HL-60 (cell line): ENCODE results near the gene CAMTA1.

Experiments
- DNase-seq, 2 experiments: peaks; one replicate each; pipeline ENCODE4 v3.0.0-alpha.2; 2010 to 2020; ENCODE audit warnings: low read depth in 1 of 2, low spot score in 1 of 2
- H3K27ac ChIP-seq: fragments of 250-450 bp; sonication (Bioruptor Pico); replicated peaks from 2 replicates; pipeline ENCODE4 v1.5.1; 2020; ENCODE audit warnings: mild to moderate bottlenecking, moderate library complexity
- H3K27me3 ChIP-seq: fragments of 250-450 bp; sonication (Bioruptor Pico); 2 replicates; pipeline ENCODE4 v1.5.1; 2021; ENCODE audit warnings: mild to moderate bottlenecking, moderate library complexity; ENCODE audit not compliant: insufficient read depth, poor library complexity, severe bottlenecking
- H3K4me3 ChIP-seq: replicated peaks from 2 replicates; pipeline ENCODE4 v1.5.1; 2011; ENCODE audit warnings: mild to moderate bottlenecking, control low read depth, low read length; ENCODE audit not compliant: insufficient read depth
- GABPA ChIP-seq: IDR thresholded peaks from 2 replicates; pipeline ENCODE4 v1.6.1; 2012; ENCODE audit warnings: low read depth
- POLR2AphosphoS5 ChIP-seq: IDR thresholded peaks from 2 replicates; pipeline ENCODE4 v1.6.1; 2012; ENCODE audit warnings: low read depth
- SPI1 ChIP-seq: IDR thresholded peaks from 2 replicates; pipeline ENCODE4 v1.6.1; 2012; ENCODE audit warnings: low read depth, mild to moderate bottlenecking, borderline replicate concordance
- TF ChIP-seq, protein P1 (sequence below): IDR thresholded peaks from 2 replicates; pipeline ENCODE4 v1.6.1; 2012; ENCODE audit warnings: low read depth; ENCODE audit not compliant: insufficient replicate concordance
- TF ChIP-seq, protein P2 (sequence below): IDR thresholded peaks from one replicate; pipeline ENCODE4 v1.5.1; 2011; ENCODE audit warnings: low read length, control low read depth, inconsistent platforms; ENCODE audit not compliant: insufficient read depth

The CAMTA1 gene

DNA sequence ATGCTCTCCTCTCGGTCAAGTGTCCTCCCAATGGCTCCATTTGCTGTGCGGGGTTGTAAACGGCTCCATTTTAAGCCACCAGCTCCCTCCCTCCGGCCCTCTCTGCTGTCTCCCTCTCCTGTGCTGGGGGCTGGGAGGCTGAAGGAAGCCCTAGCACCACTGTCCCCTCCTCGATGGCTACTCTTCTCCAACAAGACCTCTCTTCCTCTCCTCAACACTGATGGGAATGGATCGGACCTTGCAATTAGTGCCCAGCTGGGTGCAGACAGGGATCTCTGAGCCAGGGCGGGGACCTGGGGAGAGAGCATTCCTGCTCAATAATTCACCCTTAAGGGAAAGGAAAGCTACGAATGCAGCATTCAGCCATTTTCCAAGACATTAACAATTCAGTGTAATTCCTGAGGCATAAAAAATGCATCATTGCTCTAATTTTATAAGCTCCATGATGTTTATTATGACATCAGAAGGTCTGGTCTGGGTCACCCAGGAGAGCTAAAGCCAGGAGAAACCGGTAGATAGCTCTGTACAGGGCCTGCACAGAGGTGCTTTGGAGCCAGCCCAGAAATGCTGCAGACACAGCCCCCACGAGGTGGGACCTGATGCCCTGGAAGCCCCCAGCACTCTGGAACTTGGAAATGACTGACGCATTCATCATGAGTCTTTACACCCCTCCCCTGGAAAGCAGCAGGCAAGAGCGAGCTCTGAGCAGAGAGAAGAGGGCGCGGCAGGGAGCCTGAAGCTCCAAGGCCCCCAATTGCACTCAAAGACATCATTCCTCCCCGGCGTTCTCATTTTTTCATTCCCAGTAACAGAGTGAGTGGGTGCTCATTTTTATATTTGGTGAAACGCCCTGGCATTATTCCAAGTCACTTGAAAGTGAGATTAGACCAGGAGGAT is 909.6 kb downstream of the CAMTA1 start:
- Histone ChIP-seq H3K27me3 (no peaks in the 10 kb centered on the region), H3K4me3 (no peak overlapping the region), H3K27ac (no peak overlapping the region)
- DNase-seq: no peak
- no peak for TF ChIP-seq POLR2AphosphoS5
- TF ChIP-seq, protein P1, sequence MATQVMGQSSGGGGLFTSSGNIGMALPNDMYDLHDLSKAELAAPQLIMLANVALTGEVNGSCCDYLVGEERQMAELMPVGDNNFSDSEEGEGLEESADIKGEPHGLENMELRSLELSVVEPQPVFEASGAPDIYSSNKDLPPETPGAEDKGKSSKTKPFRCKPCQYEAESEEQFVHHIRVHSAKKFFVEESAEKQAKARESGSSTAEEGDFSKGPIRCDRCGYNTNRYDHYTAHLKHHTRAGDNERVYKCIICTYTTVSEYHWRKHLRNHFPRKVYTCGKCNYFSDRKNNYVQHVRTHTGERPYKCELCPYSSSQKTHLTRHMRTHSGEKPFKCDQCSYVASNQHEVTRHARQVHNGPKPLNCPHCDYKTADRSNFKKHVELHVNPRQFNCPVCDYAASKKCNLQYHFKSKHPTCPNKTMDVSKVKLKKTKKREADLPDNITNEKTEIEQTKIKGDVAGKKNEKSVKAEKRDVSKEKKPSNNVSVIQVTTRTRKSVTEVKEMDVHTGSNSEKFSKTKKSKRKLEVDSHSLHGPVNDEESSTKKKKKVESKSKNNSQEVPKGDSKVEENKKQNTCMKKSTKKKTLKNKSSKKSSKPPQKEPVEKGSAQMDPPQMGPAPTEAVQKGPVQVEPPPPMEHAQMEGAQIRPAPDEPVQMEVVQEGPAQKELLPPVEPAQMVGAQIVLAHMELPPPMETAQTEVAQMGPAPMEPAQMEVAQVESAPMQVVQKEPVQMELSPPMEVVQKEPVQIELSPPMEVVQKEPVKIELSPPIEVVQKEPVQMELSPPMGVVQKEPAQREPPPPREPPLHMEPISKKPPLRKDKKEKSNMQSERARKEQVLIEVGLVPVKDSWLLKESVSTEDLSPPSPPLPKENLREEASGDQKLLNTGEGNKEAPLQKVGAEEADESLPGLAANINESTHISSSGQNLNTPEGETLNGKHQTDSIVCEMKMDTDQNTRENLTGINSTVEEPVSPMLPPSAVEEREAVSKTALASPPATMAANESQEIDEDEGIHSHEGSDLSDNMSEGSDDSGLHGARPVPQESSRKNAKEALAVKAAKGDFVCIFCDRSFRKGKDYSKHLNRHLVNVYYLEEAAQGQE: no peak
- no peak for TF ChIP-seq SPI1
- no peak for TF ChIP-seq GABPA
- TF ChIP-seq, protein P2, sequence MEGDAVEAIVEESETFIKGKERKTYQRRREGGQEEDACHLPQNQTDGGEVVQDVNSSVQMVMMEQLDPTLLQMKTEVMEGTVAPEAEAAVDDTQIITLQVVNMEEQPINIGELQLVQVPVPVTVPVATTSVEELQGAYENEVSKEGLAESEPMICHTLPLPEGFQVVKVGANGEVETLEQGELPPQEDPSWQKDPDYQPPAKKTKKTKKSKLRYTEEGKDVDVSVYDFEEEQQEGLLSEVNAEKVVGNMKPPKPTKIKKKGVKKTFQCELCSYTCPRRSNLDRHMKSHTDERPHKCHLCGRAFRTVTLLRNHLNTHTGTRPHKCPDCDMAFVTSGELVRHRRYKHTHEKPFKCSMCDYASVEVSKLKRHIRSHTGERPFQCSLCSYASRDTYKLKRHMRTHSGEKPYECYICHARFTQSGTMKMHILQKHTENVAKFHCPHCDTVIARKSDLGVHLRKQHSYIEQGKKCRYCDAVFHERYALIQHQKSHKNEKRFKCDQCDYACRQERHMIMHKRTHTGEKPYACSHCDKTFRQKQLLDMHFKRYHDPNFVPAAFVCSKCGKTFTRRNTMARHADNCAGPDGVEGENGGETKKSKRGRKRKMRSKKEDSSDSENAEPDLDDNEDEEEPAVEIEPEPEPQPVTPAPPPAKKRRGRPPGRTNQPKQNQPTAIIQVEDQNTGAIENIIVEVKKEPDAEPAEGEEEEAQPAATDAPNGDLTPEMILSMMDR: no peak

DNA sequence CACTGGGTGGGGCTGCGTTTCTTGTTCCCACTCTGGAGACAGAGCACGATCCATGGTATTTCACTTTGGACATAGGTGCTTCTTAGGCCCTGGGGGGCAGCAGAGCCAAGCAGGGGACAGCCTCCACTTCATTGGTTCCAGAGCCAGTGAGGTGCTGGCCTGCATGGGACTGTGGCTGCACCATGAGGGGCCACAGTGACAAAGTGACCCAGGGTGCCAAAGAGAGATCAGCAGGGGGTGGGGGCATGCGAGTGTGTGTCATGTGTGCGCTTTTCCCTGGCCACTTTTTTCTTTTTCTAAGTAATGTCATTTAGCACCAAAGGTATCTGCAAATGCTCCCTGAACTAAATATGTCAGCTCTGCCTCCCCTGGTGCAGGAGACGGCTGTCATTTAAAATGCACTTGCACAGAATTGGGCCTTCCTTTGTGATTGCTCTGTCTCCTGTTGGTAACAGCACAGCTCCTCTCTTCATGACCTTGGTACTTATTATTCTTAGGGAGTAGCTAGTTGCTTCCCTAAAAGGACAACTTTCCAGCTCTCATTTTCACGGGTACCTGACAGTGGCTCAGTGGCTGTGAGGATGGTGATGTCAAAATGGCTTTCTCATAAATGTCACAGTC is 910.4 kb downstream of the CAMTA1 start:
- peaks cover under 1% of the 10 kb centered on the region for H3K27me3 ChIP-seq
- DNase-seq: no peak
- H3K4me3 ChIP-seq: no peak overlapping the region
- no peak for TF ChIP-seq POLR2AphosphoS5
- TF ChIP-seq GABPA: no peak
- TF ChIP-seq, protein P1: no peak
- no peak for TF ChIP-seq SPI1
- TF ChIP-seq, protein P2: no peak
- H3K27ac ChIP-seq: no peak overlapping the region

DNA sequence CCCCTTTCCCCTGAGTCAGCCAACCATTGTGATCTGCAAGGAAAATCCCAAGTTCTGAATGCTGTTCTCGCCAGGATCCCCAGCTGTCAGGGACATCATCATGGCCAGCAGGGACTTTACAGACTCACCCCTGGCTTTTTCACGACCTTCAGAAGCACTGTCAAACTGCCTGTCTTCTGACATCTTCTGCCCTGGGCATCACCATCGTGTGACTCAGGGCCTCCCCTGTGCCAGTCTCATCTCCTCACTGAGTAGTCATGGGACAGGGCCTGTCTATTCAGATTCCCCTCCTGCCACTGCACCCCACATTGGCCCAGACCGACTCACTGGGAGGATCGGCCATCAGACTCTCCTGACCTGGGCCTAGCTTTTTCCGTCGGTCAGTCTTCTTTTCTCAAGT is 913.4 kb downstream of the CAMTA1 start:
- TF ChIP-seq, protein P1: no peak
- TF ChIP-seq GABPA: no peak
- TF ChIP-seq POLR2AphosphoS5: no peak
- TF ChIP-seq SPI1: no peak
- TF ChIP-seq, protein P2: no peak
- no peak overlapping the region for H3K4me3 ChIP-seq
- DNase-seq: no peak
- H3K27me3 ChIP-seq: peaks cover 18% of the 10 kb centered on the region
- no peak overlapping the region for H3K27ac ChIP-seq
